Measurements from ENCODE around the gene BTBD9.
A peak's percentile ranks its signal among the peaks of the same experiment; 100 is the strongest.

BTBD9 gene

GRCh38 chr6:38169977-38170526, 469.7 kb downstream of the BTBD9 start:
- DNase-seq = no peak

GRCh38 chr6:38169221-38169976, 470.3 kb downstream of the BTBD9 start:
- DNase-seq = no peak

- no peak for DNase-seq
These were observed 471.0 kb downstream of the BTBD9 start for GRCh38 chr6:38168699-38169098.

- DNase-seq = no peak
These were observed 471.6 kb downstream of the BTBD9 start for GRCh38 chr6:38168126-38168525.

GRCh38 chr6:38167598-38167997, 472.1 kb downstream of the BTBD9 start:
- no peak for DNase-seq

GRCh38 chr6:38166411-38167240, 473.1 kb downstream of the BTBD9 start:
- no peak for DNase-seq

GRCh38 chr6:38164671-38165108, 475.0 kb downstream of the BTBD9 start:
- no peak for DNase-seq

GRCh38 chr6:38164131-38164481, 475.6 kb downstream of the BTBD9 start:
- no peak for DNase-seq

GRCh38 chr6:38163186-38164130, 476.3 kb downstream of the BTBD9 start:
- no peak for DNase-seq

GRCh38 chr6:38162493-38163185, 477.1 kb downstream of the BTBD9 start:
- DNase-seq = no peak

GRCh38 chr6:38161754-38162492, 477.8 kb downstream of the BTBD9 start:
- no peak for DNase-seq

- DNase-seq = no peak
These were observed 478.4 kb downstream of the BTBD9 start for GRCh38 chr6:38161331-38161730.

- no peak for DNase-seq
These were observed 478.9 kb downstream of the BTBD9 start for GRCh38 chr6:38160831-38161230.

- no peak for DNase-seq
These were observed 480.1 kb downstream of the BTBD9 start for GRCh38 chr6:38159596-38159995.

GRCh38 chr6:38158762-38159350, 480.9 kb downstream of the BTBD9 start:
- DNase-seq = no peak

- no peak for DNase-seq
These were observed 481.8 kb downstream of the BTBD9 start for GRCh38 chr6:38157905-38158304.

GRCh38 chr6:38156818-38157565, 482.7 kb downstream of the BTBD9 start:
- no peak for DNase-seq

- DNase-seq = no peak
These were observed 484.0 kb downstream of the BTBD9 start for GRCh38 chr6:38155621-38156204.

GRCh38 chr6:38155144-38155543, 484.6 kb downstream of the BTBD9 start:
- DNase-seq = peak in 1 of 2 donors; percentile 45

GRCh38 chr6:38154731-38155130, 485.0 kb downstream of the BTBD9 start:
- no peak for DNase-seq
